KMS-11 (cell line): Measurements from ENCODE around the gene ATF7IP2.
"Not testable (repeated sequence)": the region's sequence is repeated elsewhere in the genome, so short reads cannot be mapped to it uniquely, and the experiment has no call there.

Experiments
- H2AFZ ChIP-seq: fragments of 200-600 bp; sonication (generic); 2 replicates; pipeline ENCODE4 v1.6.1; 2016; ENCODE audit warnings: antibody characterized with exemption, mixed run types, low read depth
- H3K27ac ChIP-seq: fragments of 200-600 bp; sonication (generic); 2 replicates; pipeline ENCODE4 v1.6.1; 2016; ENCODE audit warnings: mild to moderate bottlenecking, mixed run types
- H3K27me3 ChIP-seq: fragments of 200-600 bp; sonication (generic); 2 replicates; pipeline ENCODE4 v1.6.1; 2017; ENCODE audit warnings: mild to moderate bottlenecking, low read depth, mixed run types, moderate library complexity; ENCODE audit not compliant: insufficient read depth
- H3K36me3 ChIP-seq: fragments of 200-600 bp; sonication (generic); 2 replicates; pipeline ENCODE4 v1.6.1; 2017; ENCODE audit warnings: mild to moderate bottlenecking, mixed run types; ENCODE audit not compliant: insufficient read depth
- H3K4me1 ChIP-seq: fragments of 200-600 bp; sonication (generic); 2 replicates; pipeline ENCODE4 v1.6.1; 2016; ENCODE audit warnings: mild to moderate bottlenecking, low read depth, mixed run types; ENCODE audit not compliant: poor library complexity, severe bottlenecking
- H3K4me2 ChIP-seq: fragments of 200-600 bp; sonication (generic); 2 replicates; pipeline ENCODE4 v1.7.0; 2016; ENCODE audit warnings: mild to moderate bottlenecking, mixed run types
- H3K4me3 ChIP-seq: fragments of 200-600 bp; sonication (generic); IDR thresholded peaks from 2 replicates; pipeline ENCODE4 v1.6.1; 2017; ENCODE audit warnings: low read depth, low read length, mixed read lengths; ENCODE audit not compliant: insufficient read depth
- H3K79me2 ChIP-seq: fragments of 200-600 bp; sonication (generic); 2 replicates; pipeline ENCODE4 v1.6.1; 2016; ENCODE audit warnings: low read depth, mixed run types; ENCODE audit not compliant: insufficient read depth
- H3K9ac ChIP-seq: fragments of 200-600 bp; sonication (generic); 2 replicates; pipeline ENCODE4 v1.6.1; 2016; ENCODE audit warnings: mild to moderate bottlenecking, mixed run types
- H4K20me1 ChIP-seq: fragments of 200-600 bp; sonication (generic); 2 replicates; pipeline ENCODE4 v1.6.1; 2016; ENCODE audit warnings: mild to moderate bottlenecking, mixed run types; ENCODE audit not compliant: insufficient read depth
- CTCF ChIP-seq: fragments of 200-600 bp; sonication (generic); conservative IDR thresholded peaks from 2 replicates; pipeline ENCODE4 v1.6.1; 2017; ENCODE audit warnings: low read depth, mild to moderate bottlenecking, antibody characterized with exemption, low read length, moderate library complexity, mixed read lengths

Gene ATF7IP2

GRCh38 chr16:10453159-10453510 lies 67.3 kb downstream of the ATF7IP2 start:
- no peaks in the 10 kb centered on the region for H3K4me1 ChIP-seq
- no peak overlapping the region for H3K9ac ChIP-seq
- H3K4me3 ChIP-seq, result no peak overlapping the region
- H3K27me3 ChIP-seq, result no peaks in the 10 kb centered on the region
- H2AFZ ChIP-seq, result no peak overlapping the region
- no peaks in the 10 kb centered on the region for H3K36me3 ChIP-seq
- H3K79me2 ChIP-seq, result no peaks in the 10 kb centered on the region
- no peaks in the 10 kb centered on the region for H4K20me1 ChIP-seq
- TF ChIP-seq CTCF, result no peak
- no peak overlapping the region for H3K27ac ChIP-seq
- H3K4me2 ChIP-seq, result no peak overlapping the region

GRCh38 chr16:10465821-10466220 lies 80.0 kb downstream of the ATF7IP2 start:
- no peak overlapping the region for H3K4me2 ChIP-seq
- no peaks in the 10 kb centered on the region for H4K20me1 ChIP-seq
- H3K36me3 ChIP-seq, result no peaks in the 10 kb centered on the region
- no peak overlapping the region for H2AFZ ChIP-seq
- peaks cover 10% of the 10 kb centered on the region for H3K4me1 ChIP-seq
- H3K27ac ChIP-seq, result no peak overlapping the region
- no peak for TF ChIP-seq CTCF
- no peaks in the 10 kb centered on the region for H3K79me2 ChIP-seq
- no peak overlapping the region for H3K9ac ChIP-seq
- H3K4me3 ChIP-seq, result no peak overlapping the region
- H3K27me3 ChIP-seq, result no peaks in the 10 kb centered on the region

GRCh38 chr16:10466313-10466712 lies 80.5 kb downstream of the ATF7IP2 start:
- H3K9ac ChIP-seq, result no peak overlapping the region
- H3K79me2 ChIP-seq, result no peaks in the 10 kb centered on the region
- H2AFZ ChIP-seq, result no peak overlapping the region
- no peak for TF ChIP-seq CTCF
- H3K27me3 ChIP-seq, result no peaks in the 10 kb centered on the region
- H4K20me1 ChIP-seq, result no peaks in the 10 kb centered on the region
- no peak overlapping the region for H3K4me3 ChIP-seq
- H3K4me2 ChIP-seq, result no peak overlapping the region
- H3K27ac ChIP-seq, result no peak overlapping the region
- peaks cover 10% of the 10 kb centered on the region for H3K4me1 ChIP-seq
- H3K36me3 ChIP-seq, result no peaks in the 10 kb centered on the region

GRCh38 chr16:10466861-10467260 lies 81.0 kb downstream of the ATF7IP2 start:
- no peak for TF ChIP-seq CTCF
- no peak overlapping the region for H3K27ac ChIP-seq
- H4K20me1 ChIP-seq, result no peaks in the 10 kb centered on the region
- H3K4me2 ChIP-seq, result no peak overlapping the region
- no peaks in the 10 kb centered on the region for H3K79me2 ChIP-seq
- no peak overlapping the region for H3K4me3 ChIP-seq
- H3K36me3 ChIP-seq, result no peaks in the 10 kb centered on the region
- H3K27me3 ChIP-seq, result no peaks in the 10 kb centered on the region
- H3K4me1 ChIP-seq, result peaks cover 10% of the 10 kb centered on the region
- no peak overlapping the region for H3K9ac ChIP-seq
- no peak overlapping the region for H2AFZ ChIP-seq

GRCh38 chr16:10476636-10477035 lies 90.8 kb downstream of the ATF7IP2 start:
- H3K36me3 ChIP-seq, H3K27me3 ChIP-seq, H4K20me1 ChIP-seq, H3K4me2 ChIP-seq, H3K27ac ChIP-seq, H3K4me3 ChIP-seq, H2AFZ ChIP-seq, H3K79me2 ChIP-seq, H3K9ac ChIP-seq: not testable (repeated sequence)
- H3K4me1 ChIP-seq, result peaks cover 34% of the 10 kb centered on the region
